ENCODE results near the gene ATOH8. TPM values are rescaled to one million over a fixed set of nuclear protein-coding genes. Genes with fewer than 3 reads are reported as not detected.

Gene ATOH8
- total and polyA plus RNA-seq, 12 donors, result 8.7 to 45.9 (median 17.8) TPM

DNA sequence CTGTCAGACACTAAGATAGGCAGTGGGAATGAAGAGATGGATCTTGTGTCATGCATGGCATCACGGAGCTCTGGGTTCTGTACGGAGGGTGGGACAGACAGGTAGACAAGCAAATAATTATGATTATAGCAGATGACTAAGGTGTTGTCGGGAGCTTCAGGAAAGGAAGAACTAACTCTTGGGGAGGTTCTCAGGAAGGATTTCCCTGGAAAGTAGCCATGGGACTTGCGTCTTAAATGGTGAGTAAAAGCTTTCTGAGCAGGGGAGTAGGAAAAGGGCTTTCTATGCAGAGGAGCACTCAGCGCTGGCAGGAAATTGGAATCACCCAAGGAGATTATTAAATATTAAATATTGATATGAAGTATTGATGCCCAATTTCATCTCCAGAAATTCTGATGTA, 35.5 kb downstream of the ATOH8 start:
- 74 to 87% methylated on average over 5 of the region's 5 CpGs for WGBS, 2 donors
- ATAC-seq (no peak), DNase-seq (no peak)
- Histone ChIP-seq H3K36me3 (peaks cover 0 to 56% (median 9%) of the 10 kb centered on the region in 9 donors), H3K27me3 (no peaks in the 10 kb centered on the region), H3K4me1 (peaks cover 20 to 85% (median 53%) of the 10 kb centered on the region in 9 donors), H3K9me3 (no peaks in the 10 kb centered on the region), H3K27ac (no peak overlapping the region), H3K4me3 (no peak overlapping the region)
- TF ChIP-seq, protein P1, sequence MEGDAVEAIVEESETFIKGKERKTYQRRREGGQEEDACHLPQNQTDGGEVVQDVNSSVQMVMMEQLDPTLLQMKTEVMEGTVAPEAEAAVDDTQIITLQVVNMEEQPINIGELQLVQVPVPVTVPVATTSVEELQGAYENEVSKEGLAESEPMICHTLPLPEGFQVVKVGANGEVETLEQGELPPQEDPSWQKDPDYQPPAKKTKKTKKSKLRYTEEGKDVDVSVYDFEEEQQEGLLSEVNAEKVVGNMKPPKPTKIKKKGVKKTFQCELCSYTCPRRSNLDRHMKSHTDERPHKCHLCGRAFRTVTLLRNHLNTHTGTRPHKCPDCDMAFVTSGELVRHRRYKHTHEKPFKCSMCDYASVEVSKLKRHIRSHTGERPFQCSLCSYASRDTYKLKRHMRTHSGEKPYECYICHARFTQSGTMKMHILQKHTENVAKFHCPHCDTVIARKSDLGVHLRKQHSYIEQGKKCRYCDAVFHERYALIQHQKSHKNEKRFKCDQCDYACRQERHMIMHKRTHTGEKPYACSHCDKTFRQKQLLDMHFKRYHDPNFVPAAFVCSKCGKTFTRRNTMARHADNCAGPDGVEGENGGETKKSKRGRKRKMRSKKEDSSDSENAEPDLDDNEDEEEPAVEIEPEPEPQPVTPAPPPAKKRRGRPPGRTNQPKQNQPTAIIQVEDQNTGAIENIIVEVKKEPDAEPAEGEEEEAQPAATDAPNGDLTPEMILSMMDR (IDR thresholded peaks at IDR 0.05), result no peak
- intact Hi-C loops (cut with DNase I), result no loop called here

GRCh38 chr2:85790032-85790431, 36.2 kb downstream of the ATOH8 start:
- WGBS, 2 donors, result 82 to 94% methylated on average over 4 of the region's 4 CpGs
- H3K4me3 ChIP-seq, result no peak overlapping the region
- H3K27me3 ChIP-seq, result no peaks in the 10 kb centered on the region
- DNase-seq (no peak), ATAC-seq (no peak)
- H3K36me3 ChIP-seq, result peaks cover 0 to 51% (median 9%) of the 10 kb centered on the region in 9 donors
- H3K27ac ChIP-seq, result no peak overlapping the region
- intact Hi-C loops (cut with DNase I), result no loop called here
- H3K4me1 ChIP-seq, result peaks cover 27 to 87% (median 58%) of the 10 kb centered on the region in 9 donors
- TF ChIP-seq, protein P1 (IDR thresholded peaks at IDR 0.05), result no peak
- H3K9me3 ChIP-seq, result no peaks in the 10 kb centered on the region

DNA sequence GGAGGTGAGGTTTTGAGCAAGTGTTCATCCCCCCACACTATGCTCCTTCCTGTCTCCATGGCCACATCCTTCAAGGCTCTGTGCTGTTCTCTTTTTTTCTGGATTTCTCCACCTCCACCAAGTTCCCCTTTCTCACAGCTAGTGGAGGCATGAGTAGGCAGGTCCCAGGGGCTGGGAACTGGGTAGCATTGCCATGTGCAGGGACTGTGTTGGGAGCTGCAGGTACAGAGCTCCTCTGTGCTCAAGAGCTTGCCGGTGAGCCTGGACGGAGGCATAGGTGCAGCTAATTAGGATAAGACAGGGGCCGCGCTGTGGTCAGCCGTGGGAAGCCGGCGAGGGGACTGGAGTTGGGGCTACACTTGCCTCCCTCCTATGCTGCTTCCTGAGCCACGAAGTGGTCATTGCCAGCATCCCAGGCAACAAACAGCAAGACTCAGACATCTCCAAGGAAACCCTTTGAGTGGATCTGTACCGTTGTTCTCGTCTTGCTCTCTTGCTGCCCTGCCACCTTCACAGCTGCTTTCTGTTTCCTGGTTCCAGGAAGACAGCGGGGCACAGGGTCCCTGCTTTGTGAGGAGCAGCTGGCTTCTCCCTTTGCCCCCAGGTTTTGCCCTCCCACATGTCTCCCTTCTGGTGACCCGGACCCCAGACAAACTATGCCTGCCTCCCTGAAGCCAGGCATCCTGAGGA, 36.9 kb downstream of the ATOH8 start:
- no peaks in the 10 kb centered on the region for H3K27me3 ChIP-seq
- TF ChIP-seq, protein P1 (IDR thresholded peaks at IDR 0.05), result no peak
- H3K27ac ChIP-seq, result peak overlapping the region in 3 of 10 donors; percentile 7 to 59 (median 50)
- 75 to 85% methylated on average over 12 of the region's 12 CpGs for WGBS, 2 donors
- peaks cover 0 to 44% (median 9%) of the 10 kb centered on the region in 9 donors for H3K36me3 ChIP-seq
- no peak for DNase-seq
- no peak for ATAC-seq
- no peaks in the 10 kb centered on the region for H3K9me3 ChIP-seq
- intact Hi-C loops (cut with DNase I), result no loop called here
- H3K4me1 ChIP-seq, result peaks cover 25 to 87% (median 58%) of the 10 kb centered on the region in 9 donors
- no peak overlapping the region for H3K4me3 ChIP-seq

DNA sequence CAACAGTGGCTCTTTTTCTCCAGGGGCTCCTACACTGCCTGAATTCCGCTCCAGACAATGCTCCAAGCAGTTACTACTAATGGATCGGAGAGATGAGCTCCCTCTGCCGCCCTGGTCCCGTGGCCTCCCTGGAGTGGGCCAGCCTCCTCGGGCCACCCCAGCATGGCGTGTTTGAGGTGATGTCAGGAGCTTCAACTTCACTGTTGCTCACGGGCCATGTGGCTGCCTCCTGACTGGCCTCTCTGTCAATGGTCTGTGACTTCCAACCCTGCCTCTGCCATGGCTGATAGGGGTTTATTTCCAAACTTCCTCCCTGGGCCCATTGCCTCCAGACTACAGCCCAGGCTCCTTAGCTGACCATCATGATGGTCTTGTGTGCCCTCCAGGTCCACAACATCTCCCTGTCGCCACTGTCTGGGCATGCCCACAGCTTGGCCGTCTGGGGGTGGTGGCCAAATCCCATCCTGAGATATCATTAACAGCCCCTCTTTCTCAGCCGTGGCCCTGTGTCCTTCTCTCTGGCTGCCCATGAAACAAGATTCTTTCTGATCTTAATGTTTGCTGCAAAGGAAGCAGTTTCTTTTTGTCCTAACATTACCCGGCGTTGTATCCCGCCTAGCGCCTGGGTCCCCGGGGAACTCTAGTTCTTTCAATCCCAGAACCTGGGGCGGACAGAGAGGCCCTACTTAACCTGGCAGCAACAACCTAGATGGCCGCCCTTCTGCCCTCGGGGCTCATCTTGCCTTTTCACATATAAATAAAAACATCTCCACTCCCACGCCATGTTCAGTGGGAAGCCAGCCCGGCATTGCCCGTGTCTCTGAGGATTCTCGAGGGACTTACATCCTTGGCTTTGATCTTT, 38.1 kb downstream of the ATOH8 start:
- TF ChIP-seq, protein P1 (IDR thresholded peaks at IDR 0.05), result no peak
- DNase-seq (no peak), ATAC-seq (no peak)

More for the DNA sequence above, 38.1 kb downstream of the ATOH8 start:
- Histone ChIP-seq H3K9me3 (no peaks in the 10 kb centered on the region), H3K27ac (peak overlapping the region in 8 of 10 donors; percentile 14 to 59 (median 44)), H3K36me3 (peaks cover 0 to 35% (median 7%) of the 10 kb centered on the region in 9 donors), H3K4me3 (no peak overlapping the region), H3K4me1 (peaks cover 32 to 87% (median 60%) of the 10 kb centered on the region in 9 donors), H3K27me3 (no peaks in the 10 kb centered on the region)
- WGBS, 2 donors, result 66 to 67% methylated on average over 22 of the region's 22 CpGs
- intact Hi-C loops (cut with DNase I), result no loop called here
